Central memory CD4-positive, alpha-beta T cell (primary cell): ENCODE results near the gene MYOZ3.

Experiments used
- DNase-seq: peaks from one replicate; pipeline ENCODE4 v3.0.0; 2022

Gene MYOZ3

DNA sequence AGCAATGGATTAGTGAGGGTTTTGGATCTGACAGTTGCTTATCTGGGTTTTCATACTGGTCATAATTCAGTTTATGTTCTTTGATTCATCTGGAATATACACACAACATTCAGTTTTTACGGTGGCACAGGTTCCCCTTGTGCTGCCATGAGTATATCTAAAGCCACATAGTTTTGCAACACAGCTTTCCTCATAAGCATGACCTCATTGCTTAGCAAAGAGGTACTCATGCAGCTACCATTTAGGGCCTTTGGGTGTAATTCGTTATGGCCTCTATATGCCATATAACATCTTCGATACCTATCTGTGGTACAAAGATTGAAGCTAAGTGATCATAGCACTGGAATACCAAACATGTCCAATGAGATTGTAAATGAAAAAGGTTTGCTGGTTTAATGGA lies 42.7 kb downstream of the MYOZ3 start:
- DNase-seq = no peak

DNA sequence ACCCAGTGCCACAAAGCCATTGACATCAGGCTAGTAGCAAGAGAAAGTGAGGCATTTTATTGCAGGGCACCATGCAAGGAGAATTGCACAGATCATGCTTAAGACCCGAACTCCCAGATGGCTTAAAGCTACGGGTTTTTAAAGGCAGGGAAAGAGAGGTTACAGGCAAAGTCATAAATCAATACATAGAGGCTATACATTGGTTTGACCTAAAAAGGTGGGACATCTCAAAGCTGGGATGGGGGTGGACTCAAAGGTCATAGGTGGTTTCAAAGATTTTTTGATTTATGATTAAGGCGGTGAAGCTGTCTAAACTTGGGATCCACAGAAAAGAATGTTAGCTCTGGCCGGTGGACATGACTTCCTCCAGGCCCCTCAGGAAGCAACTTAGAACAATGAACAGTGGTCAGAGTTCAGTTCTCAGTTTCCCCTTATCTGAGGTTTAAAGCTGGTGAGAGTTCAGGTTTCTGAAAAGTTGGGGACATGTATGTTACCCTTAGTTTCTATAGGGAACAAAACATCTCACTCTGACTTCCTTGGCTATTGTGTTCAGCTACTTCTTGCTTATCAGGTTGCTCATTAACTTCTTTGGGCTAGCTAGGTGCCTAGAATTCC lies 45.8 kb downstream of the MYOZ3 start:
- no peak for DNase-seq

DNA sequence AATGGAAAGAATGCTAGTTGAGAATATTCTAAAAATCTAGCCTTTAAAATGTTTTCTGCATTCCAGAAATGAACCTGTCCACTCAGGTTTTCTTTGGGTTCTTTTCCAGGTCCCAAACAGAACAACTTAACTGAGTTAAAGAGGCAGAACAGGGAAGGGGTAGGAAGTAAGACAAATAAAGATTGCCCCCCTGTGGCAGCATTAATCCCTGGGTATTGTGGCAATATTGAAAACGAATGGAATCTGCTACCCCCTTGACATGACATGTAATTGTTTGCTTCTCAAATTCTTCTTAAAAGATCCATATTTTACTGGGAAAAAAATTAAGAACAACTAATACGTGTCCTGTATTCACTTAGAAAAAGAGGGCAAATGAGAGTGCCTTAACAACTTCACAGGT lies 49.1 kb downstream of the MYOZ3 start:
- no peak for DNase-seq

DNA sequence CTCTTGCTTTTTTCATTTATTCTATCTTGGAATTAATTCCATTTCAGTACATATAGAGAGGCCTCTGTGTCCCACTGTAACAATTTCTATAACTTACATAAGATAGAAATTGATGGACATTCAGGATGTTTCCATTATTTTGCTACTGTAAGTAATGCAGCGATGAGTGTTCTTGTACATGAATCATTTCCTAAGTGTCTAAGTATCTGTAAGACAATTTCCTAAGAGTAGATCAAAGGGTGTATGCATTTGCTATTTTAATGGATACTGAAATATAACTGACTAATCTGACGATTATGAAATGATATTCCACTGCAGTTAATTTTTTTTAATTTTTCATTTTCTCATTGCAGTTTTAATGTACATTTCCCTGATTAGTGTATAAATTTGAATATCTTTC lies 62.8 kb downstream of the MYOZ3 start:
- DNase-seq = no peak
